Activated naive CD8-positive, alpha-beta T cell treated with anti-CD3 and anti-CD28 coated beads for 36 hours (primary cell): Measurements from ENCODE around the gene ARHGEF16. TPM values are rescaled to one million over a fixed set of nuclear protein-coding genes. Genes with fewer than 3 reads are reported as not detected.
A peak's percentile ranks its signal among the peaks of the same experiment; 100 is the strongest.

ENCODE experiments used
- DNase-seq: peaks from one replicate; pipeline ENCODE4 v3.0.0; 2021
- H3K27ac Mint-ChIP-seq: one replicate; pipeline ENCODE4 v1.8.0; 2022; ENCODE audit warnings: mild to moderate bottlenecking, moderate library complexity, mixed read lengths
- H3K27me3 Mint-ChIP-seq: one replicate; pipeline ENCODE4 v1.8.0; 2022; ENCODE audit warnings: mild to moderate bottlenecking, mixed read lengths
- H3K36me3 Mint-ChIP-seq: one replicate; pipeline ENCODE4 v1.8.0; 2021; ENCODE audit warnings: mild to moderate bottlenecking, mixed read lengths
- H3K4me1 Mint-ChIP-seq: one replicate; pipeline ENCODE4 v1.8.0; 2021; ENCODE audit warnings: mixed read lengths
- H3K4me3 Mint-ChIP-seq: one replicate; pipeline ENCODE4 v1.8.0; 2022; ENCODE audit warnings: mild to moderate bottlenecking, moderate library complexity, mixed read lengths
- H3K9me3 Mint-ChIP-seq: one replicate; pipeline ENCODE4 v1.8.0; 2022; ENCODE audit warnings: mixed read lengths
- total RNA-seq, 2 experiments: library from RNA; stranded (reverse); gene quantifications; one replicate each; pipeline ENCODE4 v1.2.3, GENCODE V29; 2021

ARHGEF16 gene
- total RNA-seq, 2 experiments from 2014 or later: 0.12 TPM; not detected in 1

GRCh38 chr1:3463891-3464648 lies 9.6 kb downstream of the ARHGEF16 start:
- no peaks in the 10 kb centered on the region for H3K36me3 Mint-ChIP-seq
- no peaks in the 10 kb centered on the region for H3K27me3 Mint-ChIP-seq
- no peak overlapping the region for H3K27ac Mint-ChIP-seq
- no peaks in the 10 kb centered on the region for H3K4me1 Mint-ChIP-seq
- no peak for DNase-seq
- no peak overlapping the region for H3K4me3 Mint-ChIP-seq
- H3K9me3 Mint-ChIP-seq: no peaks in the 10 kb centered on the region

GRCh38 chr1:3464649-3465025 lies 10.2 kb downstream of the ARHGEF16 start:
- no peaks in the 10 kb centered on the region for H3K4me1 Mint-ChIP-seq
- no peak for DNase-seq
- H3K27me3 Mint-ChIP-seq: no peaks in the 10 kb centered on the region
- no peak overlapping the region for H3K27ac Mint-ChIP-seq
- H3K36me3 Mint-ChIP-seq: no peaks in the 10 kb centered on the region
- H3K4me3 Mint-ChIP-seq: no peak overlapping the region
- H3K9me3 Mint-ChIP-seq: no peaks in the 10 kb centered on the region

- Mint-ChIP-seq H3K4me1 (no peaks in the 10 kb centered on the region), H3K27me3 (no peaks in the 10 kb centered on the region), H3K27ac (no peak overlapping the region), H3K4me3 (no peak overlapping the region), H3K36me3 (no peaks in the 10 kb centered on the region), H3K9me3 (no peaks in the 10 kb centered on the region)
- no peak for DNase-seq
Measured at GRCh38 chr1:3465091-3465934, 10.8 kb downstream of the ARHGEF16 start.

GRCh38 chr1:3465935-3466321 lies 11.5 kb downstream of the ARHGEF16 start:
- Mint-ChIP-seq H3K36me3 (no peaks in the 10 kb centered on the region), H3K9me3 (no peaks in the 10 kb centered on the region), H3K27ac (no peak overlapping the region), H3K27me3 (no peaks in the 10 kb centered on the region), H3K4me3 (no peak overlapping the region), H3K4me1 (no peaks in the 10 kb centered on the region)
- no peak for DNase-seq

- H3K4me1 Mint-ChIP-seq: no peaks in the 10 kb centered on the region
- no peak for DNase-seq
- H3K36me3 Mint-ChIP-seq: no peaks in the 10 kb centered on the region
- H3K27me3 Mint-ChIP-seq: no peaks in the 10 kb centered on the region
- H3K27ac Mint-ChIP-seq: no peak overlapping the region
- H3K4me3 Mint-ChIP-seq: no peak overlapping the region
- H3K9me3 Mint-ChIP-seq: no peaks in the 10 kb centered on the region
Measured at GRCh38 chr1:3466366-3467075, 12.1 kb downstream of the ARHGEF16 start.

- DNase-seq: no peak
- no peak overlapping the region for H3K4me3 Mint-ChIP-seq
- H3K9me3 Mint-ChIP-seq: no peaks in the 10 kb centered on the region
- no peaks in the 10 kb centered on the region for H3K27me3 Mint-ChIP-seq
- no peak overlapping the region for H3K27ac Mint-ChIP-seq
- no peaks in the 10 kb centered on the region for H3K36me3 Mint-ChIP-seq
- no peaks in the 10 kb centered on the region for H3K4me1 Mint-ChIP-seq
Measured at GRCh38 chr1:3467096-3468036, 12.9 kb downstream of the ARHGEF16 start.

GRCh38 chr1:3468236-3469103 lies 14.0 kb downstream of the ARHGEF16 start:
- Mint-ChIP-seq H3K4me3 (no peak overlapping the region), H3K4me1 (no peaks in the 10 kb centered on the region), H3K9me3 (no peaks in the 10 kb centered on the region), H3K27ac (no peak overlapping the region), H3K36me3 (no peaks in the 10 kb centered on the region), H3K27me3 (no peaks in the 10 kb centered on the region)
- DNase-seq: no peak

GRCh38 chr1:3469104-3469848 lies 14.8 kb downstream of the ARHGEF16 start:
- Mint-ChIP-seq H3K4me1 (no peaks in the 10 kb centered on the region), H3K9me3 (no peaks in the 10 kb centered on the region), H3K27me3 (no peaks in the 10 kb centered on the region), H3K4me3 (no peak overlapping the region), H3K36me3 (no peaks in the 10 kb centered on the region), H3K27ac (no peak overlapping the region)
- DNase-seq: no peak

- no peaks in the 10 kb centered on the region for H3K9me3 Mint-ChIP-seq
- no peaks in the 10 kb centered on the region for H3K4me1 Mint-ChIP-seq
- H3K36me3 Mint-ChIP-seq: no peaks in the 10 kb centered on the region
- H3K27ac Mint-ChIP-seq: peak overlapping the region; percentile 5
- H3K27me3 Mint-ChIP-seq: no peaks in the 10 kb centered on the region
- DNase-seq: no peak
- no peak overlapping the region for H3K4me3 Mint-ChIP-seq
Measured at GRCh38 chr1:3469849-3470649, 15.6 kb downstream of the ARHGEF16 start.

GRCh38 chr1:3470650-3471355 lies 16.3 kb downstream of the ARHGEF16 start:
- DNase-seq: no peak
- Mint-ChIP-seq H3K27me3 (no peaks in the 10 kb centered on the region), H3K27ac (peak overlapping the region; percentile 5), H3K4me3 (no peak overlapping the region), H3K9me3 (no peaks in the 10 kb centered on the region), H3K4me1 (no peaks in the 10 kb centered on the region), H3K36me3 (no peaks in the 10 kb centered on the region)

- H3K27ac Mint-ChIP-seq: no peak overlapping the region
- DNase-seq: no peak
- no peaks in the 10 kb centered on the region for H3K36me3 Mint-ChIP-seq
- H3K4me1 Mint-ChIP-seq: no peaks in the 10 kb centered on the region
- H3K4me3 Mint-ChIP-seq: no peak overlapping the region
- no peaks in the 10 kb centered on the region for H3K27me3 Mint-ChIP-seq
- no peaks in the 10 kb centered on the region for H3K9me3 Mint-ChIP-seq
Measured at GRCh38 chr1:3471356-3472087, 17.1 kb downstream of the ARHGEF16 start.
